IPS-11a (cell line): ENCODE measurements around the gene LRBA.
"Not testable (repeated sequence)": the region's sequence is repeated elsewhere in the genome, so short reads cannot be mapped to it uniquely, and the experiment has no call there.

ENCODE experiments used
- H3K4me3 ChIP-seq: one replicate; pipeline ENCODE4 v1.5.1; 2013; ENCODE audit warnings: low read depth, low read length, control low read depth

LRBA gene

DNA sequence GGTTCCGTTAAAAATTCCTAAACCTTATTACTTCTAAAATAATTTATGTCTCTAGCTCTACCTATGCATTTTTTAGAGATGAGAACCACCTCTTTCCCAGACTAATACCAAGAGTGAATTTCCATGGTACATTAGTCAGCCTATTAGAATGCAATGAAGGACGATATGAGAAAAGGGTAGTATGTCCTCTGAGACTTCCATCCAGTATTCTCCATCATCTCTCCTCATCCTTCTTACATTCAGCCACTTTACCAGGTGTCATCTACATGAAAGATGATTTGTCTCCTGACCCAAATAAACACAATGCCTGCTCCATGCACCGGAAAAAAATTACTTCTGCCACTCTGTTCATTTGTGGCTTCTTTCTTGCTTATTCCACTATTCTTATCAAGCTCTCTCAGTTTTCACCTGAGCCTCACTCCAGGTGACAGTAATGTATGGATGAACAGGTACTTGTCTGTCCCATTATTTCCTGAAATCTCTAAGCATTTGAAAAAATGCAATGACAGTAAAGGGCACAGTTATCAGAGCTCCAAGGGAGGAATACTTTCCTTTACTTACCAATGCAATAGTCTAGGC is 335.2 kb downstream of the LRBA start:
- H3K4me3 ChIP-seq: no peak overlapping the region

- no peak overlapping the region for H3K4me3 ChIP-seq
Measured at GRCh38 chr4:150679018-150679764, 335.9 kb downstream of the LRBA start.

DNA sequence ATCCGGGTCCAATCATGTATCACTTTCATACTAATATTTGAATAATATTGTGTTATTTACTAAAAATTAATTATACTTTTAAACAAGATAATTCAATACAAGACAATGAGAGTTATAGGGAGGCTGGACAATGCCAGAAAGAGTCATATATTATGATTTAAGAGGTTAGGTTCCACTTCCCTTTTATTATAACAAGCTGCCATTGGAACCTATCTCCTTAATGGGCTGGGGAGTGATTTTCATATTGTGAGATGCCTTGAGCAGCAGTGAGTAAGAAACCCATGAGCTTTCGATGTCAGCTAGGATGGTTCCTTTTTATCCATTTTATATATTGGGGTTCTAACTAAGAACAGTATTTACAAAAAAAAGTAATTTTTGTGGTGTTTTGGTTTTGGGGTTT is 341.3 kb downstream of the LRBA start:
- no peak overlapping the region for H3K4me3 ChIP-seq

GRCh38 chr4:150668824-150669223 is 346.3 kb downstream of the LRBA start:
- H3K4me3 ChIP-seq: no peak overlapping the region

- H3K4me3 ChIP-seq: no peak overlapping the region
Measured at GRCh38 chr4:150664935-150665334, 350.1 kb downstream of the LRBA start.

DNA sequence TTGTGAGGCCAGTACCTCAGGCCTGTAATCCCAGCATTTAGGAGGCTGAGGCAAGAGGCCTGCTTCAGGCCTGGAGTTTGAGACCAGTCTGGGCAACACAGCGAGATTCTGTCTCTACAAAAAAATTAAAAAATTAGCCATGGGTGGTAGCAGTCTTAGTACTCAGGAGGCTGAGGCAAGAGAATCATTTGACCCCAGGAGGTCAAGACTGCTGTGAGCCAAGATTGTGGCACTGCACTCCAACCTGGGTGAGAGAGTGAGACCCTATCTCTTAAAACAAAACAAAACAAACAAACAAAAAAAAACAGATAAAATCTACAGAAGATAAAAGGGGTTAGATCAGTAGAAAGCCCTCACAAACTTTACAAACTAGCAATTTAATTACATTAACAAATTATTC is 352.4 kb downstream of the LRBA start:
- no peak overlapping the region for H3K4me3 ChIP-seq

GRCh38 chr4:150661551-150661950 is 353.5 kb downstream of the LRBA start:
- H3K4me3 ChIP-seq: not testable (repeated sequence)

DNA sequence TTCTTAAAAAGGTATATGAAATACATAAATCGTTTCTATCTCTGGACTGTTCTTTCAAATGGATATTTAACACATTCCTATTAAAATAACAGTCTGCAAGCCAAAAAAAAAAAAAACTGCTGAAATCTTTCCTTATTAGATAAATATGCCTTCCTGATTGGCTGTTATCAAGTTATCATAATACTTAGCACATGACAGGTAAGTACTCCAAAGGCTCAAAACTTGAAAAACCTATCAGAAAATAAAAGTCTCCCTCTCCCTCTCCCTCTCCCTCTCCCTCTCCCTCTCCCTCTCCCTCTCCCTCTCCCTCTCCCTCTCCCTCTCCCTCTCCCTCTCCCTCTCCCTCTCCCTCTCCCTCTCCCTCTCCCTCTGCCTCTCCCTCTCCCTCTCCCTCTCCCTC is 356.8 kb downstream of the LRBA start:
- not testable (repeated sequence) for H3K4me3 ChIP-seq

- no peak overlapping the region for H3K4me3 ChIP-seq
Measured at GRCh38 chr4:150656891-150657290, 358.2 kb downstream of the LRBA start.

DNA sequence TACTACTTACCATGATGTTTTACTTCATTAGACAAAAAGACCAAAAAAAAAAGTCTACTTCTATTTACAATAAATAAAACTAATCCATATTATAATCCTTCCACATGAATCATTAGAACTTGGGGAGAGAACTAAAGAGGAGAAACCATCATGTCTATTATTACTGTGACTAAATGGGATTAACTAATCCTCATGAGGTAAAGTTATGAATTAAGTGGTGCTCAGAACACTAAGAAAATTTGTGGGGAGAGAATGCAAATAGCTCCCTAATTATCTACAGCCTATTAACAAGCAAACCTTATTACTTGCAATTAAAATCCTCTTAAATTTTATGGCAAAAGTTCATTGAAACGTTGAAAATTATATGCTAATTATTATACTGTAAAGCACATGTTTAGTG is 364.3 kb downstream of the LRBA start:
- no peak overlapping the region for H3K4me3 ChIP-seq

- H3K4me3 ChIP-seq: no peak overlapping the region
Measured at GRCh38 chr4:150648123-150648522, 367.0 kb downstream of the LRBA start.

DNA sequence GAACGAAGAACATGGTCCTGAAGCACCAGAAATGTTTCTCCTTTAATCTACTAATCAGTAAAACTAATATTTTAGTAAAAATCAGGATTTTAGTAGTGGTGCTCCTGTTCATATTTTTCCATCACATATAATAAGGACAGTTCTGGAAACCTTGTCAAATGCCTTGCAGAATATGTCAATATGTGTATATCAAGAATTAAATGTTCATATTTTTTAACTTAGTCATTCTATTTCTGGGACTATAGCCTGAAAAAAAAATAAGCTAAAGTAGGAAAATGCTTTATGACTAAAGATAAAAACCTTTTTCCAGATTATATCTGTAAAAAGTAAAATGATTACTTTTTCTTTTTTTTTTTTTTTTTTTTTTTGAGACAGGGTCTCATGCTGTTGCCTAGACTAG is 368.1 kb downstream of the LRBA start:
- H3K4me3 ChIP-seq: no peak overlapping the region

DNA sequence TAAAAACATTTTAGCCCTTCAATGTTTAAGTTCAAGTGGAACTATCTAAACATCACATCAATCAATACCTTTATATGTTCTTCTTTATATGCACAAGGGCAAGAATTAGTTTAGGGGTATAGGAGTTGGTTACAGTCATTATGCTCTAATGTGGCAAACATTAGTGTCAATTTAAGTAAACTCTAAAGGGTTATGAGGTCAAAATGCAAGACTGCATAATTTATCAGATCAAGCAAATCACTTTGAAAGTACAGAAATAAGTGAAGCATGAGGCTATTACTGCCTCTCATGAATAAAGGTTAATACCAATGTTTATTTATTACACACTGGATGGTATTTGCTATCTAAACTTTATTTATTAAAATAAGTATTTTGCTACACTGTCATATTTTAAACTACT is 373.5 kb downstream of the LRBA start:
- H3K4me3 ChIP-seq: no peak overlapping the region

DNA sequence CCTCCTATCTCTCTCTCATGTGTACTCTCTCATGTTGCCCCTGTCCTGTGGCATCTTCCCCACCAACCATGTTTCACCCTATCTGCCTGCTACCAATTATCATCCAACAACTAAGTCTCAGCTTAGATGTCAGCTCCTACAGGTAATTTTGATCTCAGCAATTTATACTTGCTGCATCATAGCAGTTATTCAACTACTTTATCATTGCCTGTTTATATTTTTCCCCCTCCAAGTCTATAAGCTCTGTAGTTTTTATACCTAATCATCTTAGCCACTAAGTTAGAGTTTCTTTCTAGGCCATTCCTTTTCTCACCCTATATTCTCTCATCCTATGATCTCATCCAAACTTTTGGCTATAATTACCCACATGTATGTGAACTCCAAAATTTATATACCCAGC is 382.4 kb downstream of the LRBA start:
- no peak overlapping the region for H3K4me3 ChIP-seq

DNA sequence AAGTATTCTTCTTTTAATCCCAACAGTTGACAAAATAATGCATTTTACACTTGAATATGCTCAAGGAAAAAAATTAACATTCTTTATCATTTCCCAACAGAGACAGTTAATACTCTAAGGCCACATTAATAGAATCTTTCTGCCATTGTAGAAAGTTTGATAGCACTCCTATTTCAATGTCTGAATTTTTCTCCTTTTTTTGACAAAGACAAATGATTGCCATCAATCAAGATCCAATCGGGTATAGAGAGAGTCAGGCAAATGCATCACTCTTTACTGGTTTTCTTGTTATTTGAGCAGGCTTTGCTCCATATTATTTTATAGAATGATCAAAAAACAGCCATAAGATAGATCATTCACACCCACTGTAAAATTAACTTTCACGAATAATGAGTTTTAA is 387.0 kb downstream of the LRBA start:
- no peak overlapping the region for H3K4me3 ChIP-seq

DNA sequence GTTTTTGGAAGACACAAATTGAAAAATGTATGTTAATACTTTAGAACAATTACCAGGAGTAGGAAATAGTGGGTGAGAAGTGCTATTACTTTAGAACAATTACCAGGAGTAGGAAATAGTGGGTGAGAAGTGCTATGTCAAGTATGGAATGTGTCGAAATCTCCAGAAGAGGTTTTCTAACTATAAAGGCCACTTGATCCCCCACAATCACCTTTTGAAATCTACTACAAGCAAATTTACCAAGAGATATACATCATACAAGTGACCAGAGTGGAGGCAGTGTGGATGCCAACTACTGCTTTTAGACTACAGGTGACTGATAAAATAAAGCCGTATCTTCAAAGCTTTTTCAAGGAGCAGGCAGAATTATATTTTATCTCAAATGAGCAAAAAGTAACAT is 390.1 kb downstream of the LRBA start:
- no peak overlapping the region for H3K4me3 ChIP-seq

GRCh38 chr4:150624055-150624454 is 391.0 kb downstream of the LRBA start:
- no peak overlapping the region for H3K4me3 ChIP-seq

DNA sequence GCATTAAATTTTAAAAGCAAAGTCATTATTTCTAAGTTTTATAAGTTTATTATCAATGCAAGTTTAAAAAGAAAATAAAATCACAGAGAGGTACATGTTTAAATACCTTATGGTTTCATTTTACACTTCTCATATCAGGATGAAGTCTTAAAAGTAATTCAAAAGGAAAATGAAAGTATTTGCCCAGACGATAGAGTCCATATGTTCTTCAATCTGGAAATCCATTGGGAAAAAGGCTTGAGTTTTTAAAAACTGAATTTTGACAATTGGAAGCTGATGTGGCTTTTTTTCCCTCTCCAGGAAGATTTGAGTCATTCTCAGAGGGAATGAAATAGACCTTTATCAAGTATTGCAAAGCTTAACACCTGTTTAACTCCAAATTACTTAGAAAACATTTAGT is 396.0 kb downstream of the LRBA start:
- H3K4me3 ChIP-seq: no peak overlapping the region

- H3K4me3 ChIP-seq: no peak overlapping the region
Measured at GRCh38 chr4:150609131-150609530, 406.0 kb downstream of the LRBA start.

DNA sequence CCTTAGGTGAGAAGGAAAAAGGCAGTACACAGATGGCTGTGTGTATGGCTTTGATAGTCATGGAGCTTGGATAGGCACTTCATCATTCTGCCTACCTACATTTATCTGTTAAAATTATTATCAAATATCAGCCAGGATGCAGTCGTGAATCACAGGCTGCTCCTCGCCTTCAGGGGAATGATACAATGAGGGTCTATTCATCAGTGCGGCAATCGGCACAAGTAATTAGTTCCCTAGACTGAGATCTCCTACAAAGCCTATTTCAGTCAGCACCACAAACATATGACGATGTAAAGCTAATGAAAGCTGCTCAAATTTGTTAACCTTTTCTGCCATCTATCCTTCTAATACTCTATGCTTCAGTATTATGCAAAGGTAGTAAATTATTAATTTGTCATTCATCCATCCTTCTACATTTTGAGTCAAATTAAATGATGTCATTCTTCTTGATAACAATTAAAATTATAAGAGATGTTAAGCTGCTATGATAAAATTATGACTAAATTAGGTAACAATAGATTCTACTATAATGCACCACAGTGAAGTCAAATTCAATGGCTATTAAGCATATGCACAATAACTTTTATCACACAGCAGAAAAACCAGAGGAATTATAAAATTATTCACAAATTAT is 414.2 kb downstream of the LRBA start:
- H3K4me3 ChIP-seq: no peak overlapping the region

GRCh38 chr4:150599547-150599946 is 415.5 kb downstream of the LRBA start:
- no peak overlapping the region for H3K4me3 ChIP-seq

GRCh38 chr4:150598909-150599308 is 416.2 kb downstream of the LRBA start:
- no peak overlapping the region for H3K4me3 ChIP-seq
